NCI-H2196 (cell line): Measurements from ENCODE around the gene GFRAL.
"Not testable (repeated sequence)": the region's sequence is repeated elsewhere in the genome, so short reads cannot be mapped to it uniquely, and the experiment has no call there.

Experiments
- DNase-seq: peaks from one replicate; lab custom pipeline; 2025; ENCODE audit not compliant: unreplicated experiment; lab: John Stamatoyannopoulos, UW

GFRAL gene

GRCh38 chr6:55327169-55327568, at the start of gene GFRAL:
GFRAL (plus strand) TSS chr6:55327469; CDS start chr6:55327555, 86 bp downstream.
- DNase-seq: no peak

GRCh38 chr6:55277646-55278045, 49.6 kb upstream of the GFRAL start:
- DNase-seq: no peak

- DNase-seq: no peak
Measured at GRCh38 chr6:55281215-55281614, 46.1 kb upstream of the GFRAL start.

- no peak for DNase-seq
Measured at GRCh38 chr6:55282115-55282514, 45.2 kb upstream of the GFRAL start.

GRCh38 chr6:55286824-55287223, 40.4 kb upstream of the GFRAL start:
- DNase-seq: no peak

- no peak for DNase-seq
Measured at GRCh38 chr6:55290736-55291135, 36.5 kb upstream of the GFRAL start.

GRCh38 chr6:55293116-55293515, 34.2 kb upstream of the GFRAL start:
- DNase-seq: no peak

GRCh38 chr6:55297214-55297613, 30.1 kb upstream of the GFRAL start:
- not testable (repeated sequence) for DNase-seq

- DNase-seq: no peak
Measured at GRCh38 chr6:55299286-55299985, 27.8 kb upstream of the GFRAL start.

- no peak for DNase-seq
Measured at GRCh38 chr6:55304747-55305146, 22.5 kb upstream of the GFRAL start.

- DNase-seq: no peak
Measured at GRCh38 chr6:55319961-55320695, 7.1 kb upstream of the GFRAL start.

GRCh38 chr6:55320696-55321086, 6.6 kb upstream of the GFRAL start:
- DNase-seq: no peak

GRCh38 chr6:55377150-55377549, 49.9 kb downstream of the GFRAL start:
- DNase-seq: no peak

- DNase-seq: no peak
Measured at GRCh38 chr6:55379471-55379870, 52.2 kb downstream of the GFRAL start.

GRCh38 chr6:55379895-55380294, 52.6 kb downstream of the GFRAL start:
- DNase-seq: no peak

GRCh38 chr6:55388211-55388610, 60.9 kb downstream of the GFRAL start:
- no peak for DNase-seq

GRCh38 chr6:55395871-55396270, 68.6 kb downstream of the GFRAL start:
- no peak for DNase-seq

GRCh38 chr6:55397986-55398385, 70.7 kb downstream of the GFRAL start:
- no peak for DNase-seq

GRCh38 chr6:55399351-55399750, 72.1 kb downstream of the GFRAL start:
- DNase-seq: no peak

- DNase-seq: no peak
Measured at GRCh38 chr6:55405474-55406235, 78.4 kb downstream of the GFRAL start.

GRCh38 chr6:55410674-55411073, 83.4 kb downstream of the GFRAL start:
- no peak for DNase-seq

- DNase-seq: no peak
Measured at GRCh38 chr6:55423933-55424332, 96.7 kb downstream of the GFRAL start.
